K562 (cell line): ENCODE measurements around the gene HOXA4. TPM values are rescaled to one million over a fixed set of nuclear protein-coding genes. Genes with fewer than 3 reads are reported as not detected.

Source experiments
- ATAC-seq: fragments of 200-7000 bp; cut with Tn5 transposase; 3 replicates; pipeline ENCODE4 v1.9.1; 2020; ENCODE audit warnings: moderate library complexity
- BruUV-seq: library from RNA; stranded (reverse); fragments of 400-500 nt; replicated peaks from 2 replicates; lab custom pipeline; 2021; lab: Mats Ljungman, UMichigan
- CTCF ChIA-PET: fragments of 300-600 bp; formaldehyde crosslinking; extraction: SDS; loops from one replicate; lab custom pipeline; 2021; ENCODE audit warnings: low intra/inter-chr PET ratio; lab: Yijun Ruan, JAX
- POLR2A ChIA-PET: fragments of 300-600, 350-650 bp; sonication (Branson Sonifier 250); formaldehyde crosslinking; extraction: SDS; loops from one replicate; lab custom pipeline; 2021; ENCODE audit warnings: antibody characterized with exemption, inconsistent platforms; lab: Yijun Ruan, JAX
- DNase-seq, 4 experiments: peaks; one replicate each; pipeline versions ENCODE4 v3.0.0 to v3.0.0-alpha.2; 2011 to 2018; ENCODE audit warnings: low spot score in 3 of 4, mixed read lengths in 3 of 4; ENCODE audit errors: extremely low read depth in 1 of 4
- FAIRE-seq: peaks from 2 replicates; lab custom pipeline; 2011; peaks lifted over from hg19 to GRCh38; lab: Jason Lieb, UNC
- H2AFZ ChIP-seq: 2 replicates; pipeline ENCODE4 v1.6.0; 2011; ENCODE audit warnings: low read depth, low read length, control low read depth, inconsistent platforms
- H3K27ac ChIP-seq: fragments of 200-600 bp; 3 replicates; pipeline ENCODE4 v1.8.0; 2011; ENCODE audit warnings: low read depth, mild to moderate bottlenecking, control low read depth, inconsistent platforms, low read length, moderate library complexity, mixed read lengths; ENCODE audit errors: extremely low read depth
- H3K27me3 ChIP-seq, 2 experiments: fragments of 300-600 bp in 1 of 2; 2 replicates in 1 of 2; 3 replicates in 1 of 2; pipeline versions ENCODE4 v1.6.0 to v1.8.0; 2011; ENCODE audit warnings: inconsistent platforms in 2 of 2, low read length in 2 of 2, mild to moderate bottlenecking in 1 of 2, mixed read lengths in 1 of 2, moderate library complexity in 1 of 2; ENCODE audit not compliant: control insufficient read depth in 2 of 2, insufficient read depth in 2 of 2
- H3K36me3 ChIP-seq: fragments of 300-600 bp; 3 replicates; pipeline ENCODE4 v1.8.0; 2011; ENCODE audit warnings: mild to moderate bottlenecking, low read length, inconsistent platforms; ENCODE audit not compliant: control insufficient read depth, insufficient read depth
- H3K4me1 ChIP-seq, 2 experiments: fragments of 200-600 bp in 1 of 2; replicated peaks in 1 of 2; 2 replicates in 1 of 2; 3 replicates in 1 of 2; pipeline versions ENCODE4 v1.5.1 to v1.8.0; 2011; ENCODE audit warnings: inconsistent platforms in 2 of 2, low read length in 2 of 2, mild to moderate bottlenecking in 1 of 2, mixed read lengths in 1 of 2, moderate library complexity in 1 of 2; ENCODE audit not compliant: control insufficient read depth in 2 of 2, insufficient read depth in 2 of 2
- H3K4me2 ChIP-seq: 2 replicates; pipeline ENCODE4 v1.6.1; 2011; ENCODE audit warnings: low read length, control low read depth, inconsistent platforms, mixed read lengths; ENCODE audit not compliant: insufficient read depth
- H3K4me3 ChIP-seq: fragments of 200-600 bp; sonication (generic), shearing (Covaris generic); 2 replicates; pipeline ENCODE4 v1.5.1; 2016; ENCODE audit warnings: control low read depth, inconsistent platforms
- H3K79me2 ChIP-seq: fragments of 200-600 bp; 3 replicates; pipeline ENCODE4 v1.8.0; 2011; ENCODE audit warnings: low read length, inconsistent platforms; ENCODE audit not compliant: control insufficient read depth, insufficient read depth
- H3K9ac ChIP-seq, 2 experiments: 2 replicates each; pipeline versions ENCODE4 v1.6.0 to v1.6.1; 2011; ENCODE audit warnings: low read depth in 2 of 2, low read length in 2 of 2, control low read depth in 1 of 2, inconsistent platforms in 1 of 2, mild to moderate bottlenecking in 1 of 2, mixed read lengths in 1 of 2; ENCODE audit not compliant: insufficient read depth in 1 of 2
- H3K9me1 ChIP-seq: one replicate; pipeline ENCODE4 v1.6.0; 2011; ENCODE audit warnings: inconsistent platforms, mild to moderate bottlenecking, low read length, moderate library complexity; ENCODE audit not compliant: control insufficient read depth, insufficient read depth
- H3K9me3 ChIP-seq: replicated peaks from 2 replicates; pipeline ENCODE4 v1.5.1; 2011; ENCODE audit warnings: low read depth, low read length, inconsistent platforms; ENCODE audit not compliant: control insufficient read depth, insufficient read depth
- H4K20me1 ChIP-seq: replicated peaks from 2 replicates; pipeline ENCODE4 v1.6.1; 2011; ENCODE audit warnings: low read length, inconsistent platforms, mixed read lengths; ENCODE audit not compliant: control insufficient read depth, insufficient read depth
- BACH1 ChIP-seq: fragments of 200-800 bp; sonication (Bioruptor generic); IDR thresholded peaks from 2 replicates; pipeline ENCODE4 v1.6.1; 2016; ENCODE audit warnings: missing genetic modification characterization, missing compliant biosample characterization
- CBX1 ChIP-seq: sonication (generic); IDR thresholded peaks from 2 replicates; pipeline ENCODE4 v1.6.1; 2016; ENCODE audit warnings: antibody characterized with exemption, low read depth, mild to moderate bottlenecking
- FOXK2 ChIP-seq, 2 experiments: fragments of 450-650 bp; IDR thresholded peaks in 1 of 2; conservative IDR thresholded peaks in 1 of 2; 2 replicates each; pipeline ENCODE4 v1.6.1; 2016; ENCODE audit warnings: low read depth in 2 of 2, mild to moderate bottlenecking in 1 of 2
- ILK ChIP-seq: fragments of 450-650 bp; IDR thresholded peaks from 2 replicates; pipeline ENCODE4 v1.6.1; 2016; ENCODE audit warnings: missing genetic modification characterization, low read depth, mild to moderate bottlenecking, missing compliant biosample characterization, moderate library complexity, borderline replicate concordance
- MAFK ChIP-seq: IDR thresholded peaks from 2 replicates; pipeline ENCODE4 v1.6.1; 2011; ENCODE audit warnings: low read length, improper control_type of control experiment
- MEF2A ChIP-seq: IDR thresholded peaks from 2 replicates; pipeline ENCODE4 v1.6.1; 2011; ENCODE audit warnings: low read depth, mild to moderate bottlenecking, low read length, moderate library complexity; ENCODE audit not compliant: control insufficient read depth
- NONO ChIP-seq, 2 experiments: fragments of 200-400 bp in 1 of 2; fragments of 450-650 bp in 1 of 2; formaldehyde crosslinking in 1 of 2; IDR thresholded peaks; 2 replicates each; pipeline ENCODE4 v1.6.1; 2017; ENCODE audit warnings: low read depth in 2 of 2, mild to moderate bottlenecking in 2 of 2, moderate library complexity in 2 of 2, low read length in 1 of 2
- NR1H2 ChIP-seq: sonication (generic); formaldehyde crosslinking; IDR thresholded peaks from 2 replicates; pipeline ENCODE4 v1.4.0; 2020; ENCODE audit warnings: mild to moderate bottlenecking, missing genetic modification reagents
- RCOR1 ChIP-seq, 2 experiments: IDR thresholded peaks; 2 replicates each; pipeline ENCODE4 v1.6.1; 2012; ENCODE audit warnings: low read depth in 2 of 2, low read length in 2 of 2, borderline replicate concordance in 1 of 2, improper control_type of control experiment in 1 of 2
- SIN3A ChIP-seq, 2 experiments: fragments of 150-350 bp in 1 of 2; IDR thresholded peaks; 2 replicates each; pipeline ENCODE4 v1.6.1; 2011 to 2016; ENCODE audit warnings: borderline replicate concordance in 2 of 2, low read depth in 2 of 2, low read length in 2 of 2, mild to moderate bottlenecking in 2 of 2, moderate library complexity in 2 of 2; ENCODE audit not compliant: control insufficient read depth in 1 of 2
- SP2 ChIP-seq: IDR thresholded peaks from 2 replicates; pipeline ENCODE4 v1.6.1; 2011; ENCODE audit warnings: mild to moderate bottlenecking, low read depth, low read length, moderate library complexity; ENCODE audit not compliant: poor library complexity, severe bottlenecking; ENCODE audit errors: extremely low read depth
- TCF3 ChIP-seq: sonication (generic); formaldehyde crosslinking; IDR thresholded peaks from 2 replicates; pipeline ENCODE4 v1.4.0; 2020; ENCODE audit warnings: mild to moderate bottlenecking, missing genetic modification reagents
- TGIF2 ChIP-seq: sonication (generic); formaldehyde crosslinking; IDR thresholded peaks from 2 replicates; pipeline ENCODE4 v1.8.1; 2022; ENCODE audit warnings: mild to moderate bottlenecking, missing genetic modification reagents, moderate library complexity
- ZBTB1 ChIP-seq: sonication (generic); formaldehyde crosslinking; IDR thresholded peaks from 2 replicates; pipeline ENCODE4 v1.8.1; 2023; ENCODE audit warnings: missing genetic modification reagents, low read depth, mild to moderate bottlenecking, borderline replicate concordance
- ZNF274 ChIP-seq: IDR thresholded peaks from 2 replicates; pipeline ENCODE4 v1.6.1; 2011; ENCODE audit warnings: low read depth, mild to moderate bottlenecking, low read length, moderate library complexity, borderline replicate concordance
- ZSCAN29 ChIP-seq: fragments of 450-650 bp; IDR thresholded peaks from 2 replicates; pipeline ENCODE4 v1.6.1; 2017
- WGBS: fragments of 100-300 bp; shearing (Covaris generic); methylation state at CpG from one replicate; pipeline ENCODE4 v1.1.6; 2016; ENCODE audit warnings: low coverage, mixed read lengths; ENCODE audit not compliant: insufficient coverage; ENCODE audit errors: missing lambda C conversion rate; 5-methylcytosine and 5-hydroxymethylcytosine counted together
- in situ Hi-C: fragments of 300-500 bp; cut with MboI; formaldehyde crosslinking; loops from 4 replicates; pipeline ENCODE4 v1.15.0; 2018; ENCODE audit warnings: inconsistent platforms, mixed read lengths
- intact Hi-C: fragments of 100-400 bp; cut with micrococcal nuclease; formaldehyde crosslinking; loops from 2 replicates; pipeline ENCODE4 v1.14.2; 2022
- polyA plus RNA-seq, 8 experiments: library from polyadenylated mRNA; depleted of rRNA in 4 of 8; stranded (reverse) in 5 of 8; unstranded in 3 of 8; fragments of >200 nt; fragmentation: Nextera tagmentation in 2 of 8; fragmentation: Illumina TruSeq in 1 of 8; extraction: Ambion mirVana in 2 of 8; extraction: Trizol in 1 of 8; gene quantifications; 2 replicates each; pipeline versions ENCODE4 v1.2.1 to v1.2.3, GENCODE V29; 2011 to 2014; ENCODE audit warnings: inconsistent platforms in 1 of 8, missing spikeins in 1 of 8
- total RNA-seq, 7 experiments: library from RNA; depleted of rRNA in 6 of 7; stranded (reverse); fragments of >200 nt in 6 of 7; fragmentation: Illumina TruSeq in 2 of 7; extraction: Trizol in 2 of 7; gene quantifications; 2 replicates each; pipeline versions ENCODE4 v1.2.1 to v1.2.3, GENCODE V29; 2011 to 2021; ENCODE audit warnings: low replicate concordance in 1 of 7
- TF ChIP-seq, protein P1 (sequence below): fragments of 450-650 bp; IDR thresholded peaks from 2 replicates; pipeline ENCODE4 v1.6.1; 2016
- TF ChIP-seq, protein P2 (sequence below): fragments of 450-650 bp; IDR thresholded peaks from 2 replicates; pipeline ENCODE4 v1.6.1; 2016; ENCODE audit warnings: low read depth, mild to moderate bottlenecking, moderate library complexity
- TF ChIP-seq, protein P3 (sequence below): fragments of 450-650 bp; IDR thresholded peaks from 2 replicates; pipeline ENCODE4 v1.6.1; 2016; ENCODE audit warnings: missing biosample characterization, missing genetic modification characterization

Gene HOXA4
- total and polyA plus RNA-seq, 9 of the 15 experiments (the other 6 are each of a cell fraction or from before 2014, with no cell fraction given), result not detected

DNA sequence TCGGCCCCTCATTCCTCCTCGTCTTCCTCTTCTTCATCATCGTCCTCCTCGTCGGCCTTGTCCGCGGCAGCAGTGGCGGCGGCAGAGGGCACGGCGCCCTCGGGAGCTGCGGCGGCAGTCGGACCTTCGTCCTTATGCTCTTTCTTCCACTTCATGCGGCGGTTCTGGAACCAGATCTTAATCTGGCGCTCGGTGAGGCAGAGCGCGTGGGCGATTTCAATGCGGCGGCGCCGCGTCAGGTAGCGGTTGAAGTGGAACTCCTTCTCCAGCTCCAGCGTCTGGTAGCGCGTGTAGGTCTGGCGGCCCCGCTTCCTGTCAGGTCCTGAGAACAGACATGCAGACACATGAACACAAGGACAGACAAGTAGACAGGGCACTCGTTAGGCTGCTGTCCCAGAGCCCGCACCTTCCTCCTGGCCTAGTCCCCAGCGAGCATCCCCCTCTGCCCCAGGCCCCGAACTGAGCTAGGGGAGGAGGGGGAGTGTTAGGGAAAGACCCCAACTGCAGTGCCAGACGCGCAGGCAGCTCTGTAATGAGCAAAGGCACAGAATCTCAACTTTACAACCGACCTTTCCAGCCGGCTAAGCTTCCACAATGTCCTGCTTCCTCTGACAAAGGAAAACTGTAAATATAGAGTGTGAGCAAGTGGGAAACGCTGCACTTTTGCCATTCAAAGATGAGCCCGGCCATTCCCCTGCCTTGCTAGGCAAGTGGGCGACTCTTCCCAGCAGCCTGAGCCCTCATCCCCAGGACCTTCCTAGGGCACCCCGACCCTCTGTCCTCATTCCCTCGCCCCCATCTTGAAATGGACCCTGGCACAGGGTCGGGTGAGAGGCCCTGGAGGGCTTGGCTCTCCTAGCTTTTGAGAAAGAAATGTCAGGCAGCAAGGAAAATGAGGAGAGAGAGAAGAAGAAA lies 24.6 kb upstream of the HOXA4 start:
- ATAC-seq (no peak), FAIRE-seq (no peak), DNase-seq (no peak)
- Histone ChIP-seq H3K9me1 (no peaks in the 10 kb centered on the region), H3K4me1 (peaks cover 0 to 17% of the 10 kb centered on the region in 2 experiments; a peak in 2 of 5 replicates), H3K27me3 (peaks cover 29 to 91% of the 10 kb centered on the region in 2 experiments), H3K4me3 (no peak overlapping the region), H3K36me3 (no peaks in the 10 kb centered on the region), H3K27ac (no peak overlapping the region), H3K4me2 (no peak overlapping the region), H3K9me3 (no peaks in the 10 kb centered on the region), H3K79me2 (no peaks in the 10 kb centered on the region), H4K20me1 (no peaks in the 10 kb centered on the region), H3K9ac (no peak overlapping the region), H2AFZ (no peak overlapping the region)
- ChIA-PET CTCF (no interaction called here), POLR2A (interaction anchor here (0.6 kb wide), 1 partner anchor 917 kb away, joined by 4 read pairs; no protein-coding TSS in a partner anchor)
- WGBS, result 35% methylated on average over 48 of the region's 48 CpGs
- intact Hi-C loops (no loop called here), in situ Hi-C loops (loop anchor here (25.0 kb wide), 3 partner anchors 643 to 1268 kb away; no protein-coding TSS in a partner anchor)
- no TSS peak for BruUV-seq
- TF ChIP-seq TGIF2 (CRISPR knock-in tag) (no peak), NONO (IDR thresholded peaks at IDR 0.05; ENCODE audit: low read depth in 2 of 2, low read length in 1 of 2) (no peak), MAFK (no peak), RCOR1 (IDR thresholded peaks at IDR 0.05; ENCODE audit: borderline replicate concordance in 1 of 2, low read depth in 2 of 2, low read length in 2 of 2) (no peak), BACH1 (tag) (no peak), ILK (tag) (no peak), FOXK2 (conservative IDR thresholded peaks at IDR 0.05 in 1 of 2, IDR thresholded peaks at IDR 0.05 in 1 of 2; ENCODE audit: low read depth in 2 of 2) (no peak), TCF3 (CRISPR knock-in tag) (no peak), ZSCAN29 (no peak), CBX1 (no peak), MEF2A (no peak), NR1H2 (CRISPR knock-in tag) (no peak), SIN3A (IDR thresholded peaks at IDR 0.05; ENCODE audit: borderline replicate concordance in 2 of 2, control insufficient read depth in 1 of 2, low read depth in 2 of 2, low read length in 2 of 2) (no peak), ZNF274 (no peak), SP2 (no peak), ZBTB1 (CRISPR knock-in tag) (no peak)
- TF ChIP-seq, protein P1, sequence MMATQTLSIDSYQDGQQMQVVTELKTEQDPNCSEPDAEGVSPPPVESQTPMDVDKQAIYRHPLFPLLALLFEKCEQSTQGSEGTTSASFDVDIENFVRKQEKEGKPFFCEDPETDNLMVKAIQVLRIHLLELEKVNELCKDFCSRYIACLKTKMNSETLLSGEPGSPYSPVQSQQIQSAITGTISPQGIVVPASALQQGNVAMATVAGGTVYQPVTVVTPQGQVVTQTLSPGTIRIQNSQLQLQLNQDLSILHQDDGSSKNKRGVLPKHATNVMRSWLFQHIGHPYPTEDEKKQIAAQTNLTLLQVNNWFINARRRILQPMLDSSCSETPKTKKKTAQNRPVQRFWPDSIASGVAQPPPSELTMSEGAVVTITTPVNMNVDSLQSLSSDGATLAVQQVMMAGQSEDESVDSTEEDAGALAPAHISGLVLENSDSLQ, result no peak
- TF ChIP-seq, protein P2, sequence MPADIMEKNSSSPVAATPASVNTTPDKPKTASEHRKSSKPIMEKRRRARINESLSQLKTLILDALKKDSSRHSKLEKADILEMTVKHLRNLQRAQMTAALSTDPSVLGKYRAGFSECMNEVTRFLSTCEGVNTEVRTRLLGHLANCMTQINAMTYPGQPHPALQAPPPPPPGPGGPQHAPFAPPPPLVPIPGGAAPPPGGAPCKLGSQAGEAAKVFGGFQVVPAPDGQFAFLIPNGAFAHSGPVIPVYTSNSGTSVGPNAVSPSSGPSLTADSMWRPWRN, result no peak
- TF ChIP-seq, protein P3, sequence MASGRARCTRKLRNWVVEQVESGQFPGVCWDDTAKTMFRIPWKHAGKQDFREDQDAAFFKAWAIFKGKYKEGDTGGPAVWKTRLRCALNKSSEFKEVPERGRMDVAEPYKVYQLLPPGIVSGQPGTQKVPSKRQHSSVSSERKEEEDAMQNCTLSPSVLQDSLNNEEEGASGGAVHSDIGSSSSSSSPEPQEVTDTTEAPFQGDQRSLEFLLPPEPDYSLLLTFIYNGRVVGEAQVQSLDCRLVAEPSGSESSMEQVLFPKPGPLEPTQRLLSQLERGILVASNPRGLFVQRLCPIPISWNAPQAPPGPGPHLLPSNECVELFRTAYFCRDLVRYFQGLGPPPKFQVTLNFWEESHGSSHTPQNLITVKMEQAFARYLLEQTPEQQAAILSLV (tag), result no peak
